Thoracic aorta (tissue), 2 donors: ENCODE results near the gene USP17L21. TPM values are rescaled to one million over a fixed set of nuclear protein-coding genes. Genes with fewer than 3 reads are reported as not detected.
"Not testable (repeated sequence)": the region's sequence is repeated elsewhere in the genome, so short reads cannot be mapped to it uniquely, and the experiment has no call there.

Source experiments
- ATAC-seq: fragments of 150-250 bp; one replicate; pipeline ENCODE4 v1.8.0; 2017; ENCODE audit warnings: low read depth; ENCODE audit not compliant: insufficient number of reproducible peaks, low FRiP score
- DNase-seq: peaks from one replicate; pipeline ENCODE4 v3.0.0-alpha.2; 2020; ENCODE audit warnings: low spot score
- H3K27ac ChIP-seq, 2 donors: fragments of 200-600 bp; sonication (generic); 1 replicate in 1 of 2; 2 replicates in 1 of 2; pipeline ENCODE4 v1.5.1; 2016; ENCODE audit warnings: mild to moderate bottlenecking in 2 of 2, moderate library complexity in 2 of 2
- H3K27me3 ChIP-seq: fragments of 200-600 bp; sonication (generic); replicated peaks from 2 replicates; pipeline ENCODE4 v1.6.0; 2016; ENCODE audit warnings: mild to moderate bottlenecking; ENCODE audit not compliant: insufficient read depth
- H3K36me3 ChIP-seq: fragments of 200-600 bp; sonication (generic); one replicate; pipeline ENCODE4 v1.5.1; 2016
- H3K4me1 ChIP-seq, 2 donors: fragments of 200-600 bp; sonication (generic); 1 replicate in 1 of 2; 2 replicates in 1 of 2; pipeline versions ENCODE4 v1.5.1 to v1.6.0; 2016; ENCODE audit warnings: low read depth in 2 of 2, mild to moderate bottlenecking in 1 of 2; ENCODE audit not compliant: control insufficient read depth in 1 of 2
- H3K4me3 ChIP-seq: fragments of 200-600 bp; sonication (generic); 2 replicates; pipeline ENCODE4 v1.5.1; 2016; ENCODE audit warnings: mild to moderate bottlenecking
- H3K9me3 ChIP-seq: fragments of 200-600 bp; sonication (generic); 2 replicates; pipeline ENCODE4 v1.5.1; 2016
- total RNA-seq, 2 donors: library from RNA; depleted of rRNA; stranded (reverse); fragments of >200 nt; gene quantifications; one replicate each; pipeline versions ENCODE4 v1.1.0 to v1.2.3, GENCODE V29; 2016

USP17L21 gene
- not detected for total RNA-seq

GRCh38 chr4:9262572-9262971 lies at the start of gene USP17L21:
Gene USP17L21, plus strand, starts transcription at chr4:9262872. Its CDS starts 0 bp downstream, at chr4:9262872.
- not testable (repeated sequence) for ATAC-seq, DNase-seq, H3K4me3 ChIP-seq, H3K27ac ChIP-seq, H3K27me3 ChIP-seq, H3K36me3 ChIP-seq, H3K4me1 ChIP-seq, H3K9me3 ChIP-seq

GRCh38 chr4:9214701-9215100 lies 48.0 kb upstream of the USP17L21 start:
- ATAC-seq, H3K9me3 ChIP-seq, H3K4me1 ChIP-seq, DNase-seq, H3K36me3 ChIP-seq, H3K27ac ChIP-seq, H3K27me3 ChIP-seq, H3K4me3 ChIP-seq: not testable (repeated sequence)

GRCh38 chr4:9215105-9215504 lies 47.6 kb upstream of the USP17L21 start, which contains the start of gene USP17L11:
Gene USP17L11, plus strand, starts transcription at chr4:9215405. Its CDS starts 0 bp downstream, at chr4:9215405.
- not testable (repeated sequence) for H3K9me3 ChIP-seq, DNase-seq, H3K36me3 ChIP-seq, H3K27me3 ChIP-seq, H3K4me1 ChIP-seq, H3K27ac ChIP-seq, ATAC-seq, H3K4me3 ChIP-seq

- ATAC-seq, H3K9me3 ChIP-seq, H3K4me1 ChIP-seq, H3K27me3 ChIP-seq, H3K27ac ChIP-seq, H3K4me3 ChIP-seq, DNase-seq, H3K36me3 ChIP-seq: not testable (repeated sequence)
These were observed 42.8 kb upstream of the USP17L21 start, which contains the start of gene USP17L12 for GRCh38 chr4:9219852-9220251. Gene USP17L12, plus strand, starts transcription at chr4:9220152. Its CDS starts 0 bp downstream, at chr4:9220152.

- DNase-seq, H3K9me3 ChIP-seq, ATAC-seq: not testable (repeated sequence)
These were observed 38.1 kb upstream of the USP17L21 start, which contains the start of gene USP17L13 for GRCh38 chr4:9224596-9224995. Gene USP17L13, plus strand, starts transcription at chr4:9224896. Its CDS starts 0 bp downstream, at chr4:9224896.

GRCh38 chr4:9230249-9230648 lies 32.4 kb upstream of the USP17L21 start:
- H3K27me3 ChIP-seq, H3K4me1 ChIP-seq, DNase-seq, H3K4me3 ChIP-seq, H3K36me3 ChIP-seq, ATAC-seq, H3K27ac ChIP-seq, H3K9me3 ChIP-seq: not testable (repeated sequence)

More at GRCh38 chr4:9224596-9224995, 38.1 kb upstream of the USP17L21 start, which contains the start of gene USP17L13:
- not testable (repeated sequence) for H3K4me3 ChIP-seq, H3K27me3 ChIP-seq, H3K27ac ChIP-seq, H3K4me1 ChIP-seq, H3K36me3 ChIP-seq

GRCh38 chr4:9234085-9234484 lies 28.6 kb upstream of the USP17L21 start, which contains the start of gene USP17L15:
Gene USP17L15, plus strand, starts transcription at chr4:9234385. Its CDS starts 0 bp downstream, at chr4:9234385.
- DNase-seq, H3K9me3 ChIP-seq, H3K27me3 ChIP-seq, H3K27ac ChIP-seq, H3K36me3 ChIP-seq, H3K4me1 ChIP-seq, ATAC-seq, H3K4me3 ChIP-seq: not testable (repeated sequence)

GRCh38 chr4:9238461-9238860 lies 24.2 kb upstream of the USP17L21 start:
- H3K27ac ChIP-seq, H3K36me3 ChIP-seq, ATAC-seq, H3K27me3 ChIP-seq, DNase-seq, H3K4me1 ChIP-seq, H3K9me3 ChIP-seq, H3K4me3 ChIP-seq: not testable (repeated sequence)

- not testable (repeated sequence) for H3K4me3 ChIP-seq, H3K4me1 ChIP-seq, DNase-seq, ATAC-seq, H3K27me3 ChIP-seq, H3K36me3 ChIP-seq, H3K27ac ChIP-seq, H3K9me3 ChIP-seq
These were observed 19.1 kb upstream of the USP17L21 start, which contains the start of gene USP17L17 for GRCh38 chr4:9243579-9243978. Gene USP17L17, plus strand, starts transcription at chr4:9243879. Its CDS starts 0 bp downstream, at chr4:9243879.

GRCh38 chr4:9247953-9248680 lies 14.6 kb upstream of the USP17L21 start, which contains the start of gene USP17L18:
Gene USP17L18, plus strand, starts transcription at chr4:9248630. Its CDS starts 0 bp downstream, at chr4:9248630.
- H3K27me3 ChIP-seq, H3K27ac ChIP-seq, DNase-seq, H3K4me3 ChIP-seq, ATAC-seq, H3K9me3 ChIP-seq, H3K36me3 ChIP-seq, H3K4me1 ChIP-seq: not testable (repeated sequence)

GRCh38 chr4:9253078-9253477 lies 9.6 kb upstream of the USP17L21 start, which contains the start of gene USP17L19:
Gene USP17L19, plus strand, starts transcription at chr4:9253378. Its CDS starts 0 bp downstream, at chr4:9253378.
- not testable (repeated sequence) for ATAC-seq, H3K4me3 ChIP-seq, H3K27me3 ChIP-seq, H3K36me3 ChIP-seq, H3K4me1 ChIP-seq, DNase-seq, H3K27ac ChIP-seq, H3K9me3 ChIP-seq

- not testable (repeated sequence) for H3K4me1 ChIP-seq, H3K9me3 ChIP-seq, H3K27ac ChIP-seq, ATAC-seq, H3K36me3 ChIP-seq, H3K4me3 ChIP-seq, H3K27me3 ChIP-seq, DNase-seq
These were observed 4.8 kb upstream of the USP17L21 start, which contains the start of gene USP17L20 for GRCh38 chr4:9257824-9258223. Gene USP17L20, plus strand, starts transcription at chr4:9258124. Its CDS starts 0 bp downstream, at chr4:9258124.
